ENCODE measurements around the gene RCAN1.

DNA sequence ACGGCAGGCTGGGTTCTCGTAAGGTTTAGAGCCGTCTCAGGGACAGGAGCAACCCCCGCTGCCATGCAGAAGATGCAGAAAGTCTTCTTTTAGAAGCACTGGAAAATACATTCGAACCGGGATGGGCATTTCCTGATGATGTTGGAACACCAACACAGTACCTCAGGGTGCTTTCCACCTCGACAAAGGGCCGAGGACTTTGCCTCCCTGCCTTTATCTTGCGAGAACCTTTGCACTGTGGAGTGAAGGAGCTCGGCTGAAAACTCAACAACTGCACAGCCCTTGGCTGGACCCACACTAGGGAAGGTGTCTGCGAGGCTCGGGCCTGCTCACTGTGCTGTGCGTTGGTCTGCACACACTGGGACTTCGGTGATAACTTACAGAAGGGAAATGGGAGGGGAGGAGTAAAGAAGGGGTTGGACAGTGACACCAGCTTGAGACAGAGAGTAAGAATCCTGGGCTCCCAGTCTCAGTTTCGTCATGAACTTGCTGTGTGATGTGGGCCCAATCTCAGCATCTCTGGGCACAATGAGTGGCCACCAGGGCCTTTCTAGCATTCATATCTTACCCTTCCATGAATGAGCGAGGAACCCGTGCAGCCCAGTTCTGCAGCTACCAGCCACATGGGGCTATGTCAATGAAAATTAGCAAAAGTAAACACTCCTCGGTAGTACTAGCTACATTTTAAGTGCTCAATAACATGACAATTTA, 18.2 kb downstream of the RCAN1 start:
- TF ChIP-seq MAX (IDR thresholded peaks at IDR 0.05), result no peak
- TF ChIP-seq EP300 (IDR thresholded peaks at IDR 0.05; ENCODE audit: borderline replicate concordance), result no peak
- TF ChIP-seq TAF1 (IDR thresholded peaks at IDR 0.05; ENCODE audit: low read depth), result no peak
- no peak for TF ChIP-seq CEBPB (IDR thresholded peaks at IDR 0.05)
- TF ChIP-seq RAD21 (IDR thresholded peaks at IDR 0.05; ENCODE audit: low read depth), result no peak
- TF ChIP-seq, protein P1, sequence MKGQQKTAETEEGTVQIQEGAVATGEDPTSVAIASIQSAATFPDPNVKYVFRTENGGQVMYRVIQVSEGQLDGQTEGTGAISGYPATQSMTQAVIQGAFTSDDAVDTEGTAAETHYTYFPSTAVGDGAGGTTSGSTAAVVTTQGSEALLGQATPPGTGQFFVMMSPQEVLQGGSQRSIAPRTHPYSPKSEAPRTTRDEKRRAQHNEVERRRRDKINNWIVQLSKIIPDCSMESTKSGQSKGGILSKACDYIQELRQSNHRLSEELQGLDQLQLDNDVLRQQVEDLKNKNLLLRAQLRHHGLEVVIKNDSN (IDR thresholded peaks at IDR 0.05), result no peak
- no peak for TF ChIP-seq REST (IDR thresholded peaks at IDR 0.05; ENCODE audit: low read depth)
- TF ChIP-seq TCF12 (IDR thresholded peaks at IDR 0.05; ENCODE audit: low read depth), result no peak
- TF ChIP-seq YY1 (IDR thresholded peaks at IDR 0.05; ENCODE audit: low read depth), result no peak
- TF ChIP-seq TEAD4 (IDR thresholded peaks at IDR 0.05), result no peak
- no peak for TF ChIP-seq CREB1 (IDR thresholded peaks at IDR 0.05; ENCODE audit: low read depth)
- TF ChIP-seq EGR1 (IDR thresholded peaks at IDR 0.05), result no peak

Measured in Ishikawa (cell line).